ENCODE results near the gene IKZF2. TPM values are rescaled to one million over a fixed set of nuclear protein-coding genes. Genes with fewer than 3 reads are reported as not detected.

The IKZF2 gene
- total and polyA plus RNA-seq, 10 of the 15 experiments (the other 5 are each of a cell fraction or from before 2014, with no cell fraction given): 15.2 to 266 (median 87.2) TPM

GRCh38 chr2:213166109-213166508, 14.7 kb upstream of the IKZF2 start:
- no peaks in the 10 kb centered on the region for H3K36me3 ChIP-seq (ENCODE audit: control insufficient read depth in 2 of 2, insufficient read depth in 2 of 2, low read length in 1 of 2)
- H3K9me3 ChIP-seq (replicated peaks; ENCODE audit: control insufficient read depth, insufficient read depth, low read length): peaks cover 2% of the 10 kb centered on the region; the same call in 2 of the 3 replicates
- RAD21 ChIA-PET (ENCODE audit: unreplicated experiment): interaction anchor here (0.9 to 27.1 kb wide), 13 partner anchors 9 to 149 kb away, joined by 3 to 540 read pairs (median 8); partner anchors contain the start of gene IKZF2
- in situ Hi-C loops (cut with MboI) (no loop called here), intact Hi-C loops (cut with micrococcal nuclease; ENCODE audit: unreplicated experiment) (loop anchor here (1.0 kb wide), 1 partner anchor 67 kb away; no protein-coding TSS in a partner anchor)
- FAIRE-seq (no peak), DNase-seq (ENCODE audit: low read depth, low spot score) (no peak), ATAC-seq (peak; percentile 93)
- no peaks in the 10 kb centered on the region for H4K20me1 ChIP-seq (ENCODE audit: control insufficient read depth, insufficient read depth)
- SMC1A ChIA-PET (ENCODE audit: uncharacterized antibody, unreplicated experiment): interaction anchor here (0.8 to 24.8 kb wide), 12 partner anchors 9 to 147 kb away, joined by 3 to 467 read pairs (median 6); partner anchors contain the start of gene IKZF2
- peak overlapping the region; percentile 76 for H3K27ac ChIP-seq (ENCODE audit: control insufficient read depth, insufficient read depth)
- peak overlapping the region; percentile 41 for H3K4me2 ChIP-seq (ENCODE audit: control insufficient read depth, insufficient read depth)
- H2AFZ ChIP-seq (ENCODE audit: control insufficient read depth, low read depth, low read length): no peak overlapping the region; the same call in 1 of the 2 replicates
- CTCF ChIA-PET: interaction anchor here (1.0 to 2.9 kb wide), 5 partner anchors 10 to 66 kb away, joined by 3 to 16 read pairs (median 4); no protein-coding TSS in a partner anchor
- H3K79me2 ChIP-seq (ENCODE audit: control insufficient read depth, insufficient read depth, low read length): no peaks in the 10 kb centered on the region
- BruUV-seq (replicated peaks): no TSS peak
- H3K27me3 ChIP-seq (replicated peaks in 1 of 2; ENCODE audit: control insufficient read depth in 2 of 2, insufficient read depth in 2 of 2, low read length in 1 of 2): no peaks in the 10 kb centered on the region
- peaks cover 35% of the 10 kb centered on the region for H3K4me1 ChIP-seq (ENCODE audit: control insufficient read depth, insufficient read depth, low read length)
- H3K4me3 ChIP-seq: no peak overlapping the region
- H3K9ac ChIP-seq (ENCODE audit: control insufficient read depth, insufficient read depth, low read length): peak overlapping the region; percentile 48; the same call in 1 of the 2 replicates
- POLR2A ChIA-PET: interaction anchor here (0.5 to 4.7 kb wide), 7 partner anchors 12 to 150 kb away, joined by 3 to 36 read pairs (median 4); partner anchors contain the start of gene IKZF2
- TF ChIP-seq, protein P1, sequence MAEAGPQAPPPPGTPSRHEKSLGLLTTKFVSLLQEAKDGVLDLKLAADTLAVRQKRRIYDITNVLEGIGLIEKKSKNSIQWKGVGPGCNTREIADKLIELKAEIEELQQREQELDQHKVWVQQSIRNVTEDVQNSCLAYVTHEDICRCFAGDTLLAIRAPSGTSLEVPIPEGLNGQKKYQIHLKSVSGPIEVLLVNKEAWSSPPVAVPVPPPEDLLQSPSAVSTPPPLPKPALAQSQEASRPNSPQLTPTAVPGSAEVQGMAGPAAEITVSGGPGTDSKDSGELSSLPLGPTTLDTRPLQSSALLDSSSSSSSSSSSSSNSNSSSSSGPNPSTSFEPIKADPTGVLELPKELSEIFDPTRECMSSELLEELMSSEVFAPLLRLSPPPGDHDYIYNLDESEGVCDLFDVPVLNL (IDR thresholded peaks at IDR 0.05; ENCODE audit: low read depth, low read length): no peak
- 0 out of 2 replicates have a peak, but pooled peaks have one; percentile 29 for TF ChIP-seq ZBED1 (IDR thresholded peaks at IDR 0.05; ENCODE audit: borderline replicate concordance)
- no peak for TF ChIP-seq BCL11A (IDR thresholded peaks at IDR 0.05; ENCODE audit: low read depth, low read length)
- TF ChIP-seq, protein P2, sequence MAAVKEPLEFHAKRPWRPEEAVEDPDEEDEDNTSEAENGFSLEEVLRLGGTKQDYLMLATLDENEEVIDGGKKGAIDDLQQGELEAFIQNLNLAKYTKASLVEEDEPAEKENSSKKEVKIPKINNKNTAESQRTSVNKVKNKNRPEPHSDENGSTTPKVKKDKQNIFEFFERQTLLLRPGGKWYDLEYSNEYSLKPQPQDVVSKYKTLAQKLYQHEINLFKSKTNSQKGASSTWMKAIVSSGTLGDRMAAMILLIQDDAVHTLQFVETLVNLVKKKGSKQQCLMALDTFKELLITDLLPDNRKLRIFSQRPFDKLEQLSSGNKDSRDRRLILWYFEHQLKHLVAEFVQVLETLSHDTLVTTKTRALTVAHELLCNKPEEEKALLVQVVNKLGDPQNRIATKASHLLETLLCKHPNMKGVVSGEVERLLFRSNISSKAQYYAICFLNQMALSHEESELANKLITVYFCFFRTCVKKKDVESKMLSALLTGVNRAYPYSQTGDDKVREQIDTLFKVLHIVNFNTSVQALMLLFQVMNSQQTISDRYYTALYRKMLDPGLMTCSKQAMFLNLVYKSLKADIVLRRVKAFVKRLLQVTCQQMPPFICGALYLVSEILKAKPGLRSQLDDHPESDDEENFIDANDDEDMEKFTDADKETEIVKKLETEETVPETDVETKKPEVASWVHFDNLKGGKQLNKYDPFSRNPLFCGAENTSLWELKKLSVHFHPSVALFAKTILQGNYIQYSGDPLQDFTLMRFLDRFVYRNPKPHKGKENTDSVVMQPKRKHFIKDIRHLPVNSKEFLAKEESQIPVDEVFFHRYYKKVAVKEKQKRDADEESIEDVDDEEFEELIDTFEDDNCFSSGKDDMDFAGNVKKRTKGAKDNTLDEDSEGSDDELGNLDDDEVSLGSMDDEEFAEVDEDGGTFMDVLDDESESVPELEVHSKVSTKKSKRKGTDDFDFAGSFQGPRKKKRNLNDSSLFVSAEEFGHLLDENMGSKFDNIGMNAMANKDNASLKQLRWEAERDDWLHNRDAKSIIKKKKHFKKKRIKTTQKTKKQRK (IDR thresholded peaks at IDR 0.05; ENCODE audit: low read depth, low read length): no peak
- peak; percentile 92 for TF ChIP-seq TBL1XR1 (IDR thresholded peaks at IDR 0.05; ENCODE audit: low read depth, low read length)
- TF ChIP-seq, protein P3, sequence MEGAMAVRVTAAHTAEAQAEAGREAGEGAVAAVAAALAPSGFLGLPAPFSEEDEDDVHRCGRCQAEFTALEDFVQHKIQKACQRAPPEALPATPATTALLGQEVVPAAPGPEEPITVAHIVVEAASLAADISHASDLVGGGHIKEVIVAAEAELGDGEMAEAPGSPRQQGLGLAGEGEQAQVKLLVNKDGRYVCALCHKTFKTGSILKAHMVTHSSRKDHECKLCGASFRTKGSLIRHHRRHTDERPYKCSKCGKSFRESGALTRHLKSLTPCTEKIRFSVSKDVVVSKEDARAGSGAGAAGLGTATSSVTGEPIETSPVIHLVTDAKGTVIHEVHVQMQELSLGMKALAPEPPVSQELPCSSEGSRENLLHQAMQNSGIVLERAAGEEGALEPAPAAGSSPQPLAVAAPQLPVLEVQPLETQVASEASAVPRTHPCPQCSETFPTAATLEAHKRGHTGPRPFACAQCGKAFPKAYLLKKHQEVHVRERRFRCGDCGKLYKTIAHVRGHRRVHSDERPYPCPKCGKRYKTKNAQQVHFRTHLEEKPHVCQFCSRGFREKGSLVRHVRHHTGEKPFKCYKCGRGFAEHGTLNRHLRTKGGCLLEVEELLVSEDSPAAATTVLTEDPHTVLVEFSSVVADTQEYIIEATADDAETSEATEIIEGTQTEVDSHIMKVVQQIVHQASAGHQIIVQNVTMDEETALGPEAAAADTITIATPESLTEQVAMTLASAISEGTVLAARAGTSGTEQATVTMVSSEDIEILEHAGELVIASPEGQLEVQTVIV (IDR thresholded peaks at IDR 0.05; ENCODE audit: borderline replicate concordance, partially characterized antibody): no peak
- no peak for TF ChIP-seq IKZF1 (conservative IDR thresholded peaks at IDR 0.05)
- TF ChIP-seq ZNF24 (IDR thresholded peaks at IDR 0.05): no peak
- TF ChIP-seq ATF3 (IDR thresholded peaks at IDR 0.05; ENCODE audit: borderline replicate concordance, extremely low read depth, low read depth, low read length): no peak
- no peak for TF ChIP-seq SREBF2 (IDR thresholded peaks at IDR 0.05; ENCODE audit: low read length)
- TF ChIP-seq SMARCA5 (IDR thresholded peaks at IDR 0.05): no peak
- no peak for TF ChIP-seq CBX5 (IDR thresholded peaks at IDR 0.05; ENCODE audit: low read depth)
- peak; percentile 98 for TF ChIP-seq ATF2 (IDR thresholded peaks at IDR 0.05; ENCODE audit: low read length)
- no peak for TF ChIP-seq CHD4 (IDR thresholded peaks at IDR 0.05)
- TF ChIP-seq TARDBP (IDR thresholded peaks at IDR 0.05; ENCODE audit: borderline replicate concordance): no peak
- TF ChIP-seq ZNF622 (IDR thresholded peaks at IDR 0.05): no peak
- no peak for TF ChIP-seq RAD21 (IDR thresholded peaks at IDR 0.05; ENCODE audit: insufficient read depth, low read depth, low read length)

All from GM12878 (cell line).